ACC112 (cell line): ENCODE data around the gene ZNF486.
A peak's percentile ranks its signal among the peaks of the same experiment; 100 is the strongest.
"Not testable (repeated sequence)": the region's sequence is repeated elsewhere in the genome, so short reads cannot be mapped to it uniquely, and the experiment has no call there.

Source experiments
- H2AFZ ChIP-seq: fragments of 200-600 bp; sonication (generic); one replicate; pipeline ENCODE4 v1.6.0; 2017; ENCODE audit warnings: antibody characterized with exemption, low read length; ENCODE audit not compliant: unreplicated experiment
- H3K27ac ChIP-seq: fragments of 200-600 bp; sonication (generic); 2 replicates; pipeline ENCODE4 v1.5.1; 2014; ENCODE audit warnings: low read depth, mild to moderate bottlenecking, antibody characterized with exemption, low read length, moderate library complexity
- H3K27me3 ChIP-seq: fragments of 200-600 bp; sonication (generic); 2 replicates; pipeline ENCODE4 v1.6.1; 2014; ENCODE audit warnings: mild to moderate bottlenecking, antibody characterized with exemption, low read length, moderate library complexity, mixed read lengths; ENCODE audit not compliant: insufficient read depth
- H3K36me3 ChIP-seq: fragments of 200-600 bp; sonication (generic); 2 replicates; pipeline ENCODE4 v1.6.1; 2016; ENCODE audit warnings: mild to moderate bottlenecking, antibody characterized with exemption, low read length, moderate library complexity, mixed read lengths; ENCODE audit not compliant: insufficient read depth
- H3K4me1 ChIP-seq: fragments of 200-600 bp; sonication (generic); one replicate; pipeline ENCODE4 v1.6.1; 2016; ENCODE audit warnings: low read length, mixed read lengths; ENCODE audit not compliant: insufficient read depth, unreplicated experiment, control insufficient read depth
- H3K4me3 ChIP-seq: fragments of 200-600 bp; sonication (generic); 2 replicates; pipeline ENCODE4 v1.5.1; 2014; ENCODE audit warnings: mild to moderate bottlenecking, low read depth, low read length
- H3K79me2 ChIP-seq: fragments of 200-600 bp; sonication (generic); one replicate; pipeline ENCODE4 v1.6.0; 2016; ENCODE audit warnings: low read length; ENCODE audit not compliant: control insufficient read depth, unreplicated experiment, insufficient read depth

ZNF486 gene

GRCh38 chr19:20233105-20233504 is 66.1 kb downstream of the ZNF486 start:
- H3K4me3 ChIP-seq, result no peak overlapping the region

GRCh38 chr19:20235156-20235555 is 68.1 kb downstream of the ZNF486 start:
- Histone ChIP-seq H3K79me2 (peaks cover 30% of the 10 kb centered on the region), H3K27me3 (no peaks in the 10 kb centered on the region), H3K4me1 (no peaks in the 10 kb centered on the region), H2AFZ (no peak overlapping the region), H3K4me3 (no peak overlapping the region), H3K36me3 (peaks cover 8% of the 10 kb centered on the region; the same call in 1 of the 2 replicates), H3K27ac (no peak overlapping the region)

More at GRCh38 chr19:20233105-20233504, 66.1 kb downstream of the ZNF486 start:
- Histone ChIP-seq H3K4me1 (no peaks in the 10 kb centered on the region), H3K36me3 (peaks cover 11% of the 10 kb centered on the region; the same call in 1 of the 2 replicates), H2AFZ (no peak overlapping the region), H3K27ac (no peak overlapping the region), H3K27me3 (no peaks in the 10 kb centered on the region), H3K79me2 (peaks cover 30% of the 10 kb centered on the region)

GRCh38 chr19:20237773-20238623 is 71.0 kb downstream of the ZNF486 start:
- Histone ChIP-seq H2AFZ (peak overlapping the region; percentile 92), H3K27ac (peak overlapping the region; percentile 28), H3K4me1 (no peaks in the 10 kb centered on the region), H3K4me3 (peak overlapping the region; percentile 98), H3K36me3 (peaks cover 5% of the 10 kb centered on the region; the same call in 1 of the 2 replicates), H3K79me2 (peaks cover 24% of the 10 kb centered on the region), H3K27me3 (no peaks in the 10 kb centered on the region)

GRCh38 chr19:20243629-20244028 is 76.6 kb downstream of the ZNF486 start:
- Histone ChIP-seq H3K4me1 (no peaks in the 10 kb centered on the region), H3K27ac (no peak overlapping the region), H3K79me2 (no peaks in the 10 kb centered on the region), H3K27me3 (no peaks in the 10 kb centered on the region), H3K4me3 (no peak overlapping the region), H3K36me3 (no peaks in the 10 kb centered on the region), H2AFZ (no peak overlapping the region)

GRCh38 chr19:20244356-20244755 is 77.3 kb downstream of the ZNF486 start:
- Histone ChIP-seq H3K4me3 (peak overlapping the region; percentile 40; the same call in 1 of the 2 replicates), H2AFZ (peak overlapping the region; percentile 14), H3K27ac (no peak overlapping the region)

GRCh38 chr19:20245309-20245708 is 78.3 kb downstream of the ZNF486 start:
- Histone ChIP-seq H3K27ac (no peak overlapping the region), H3K27me3 (no peaks in the 10 kb centered on the region), H3K4me3 (no peak overlapping the region), H3K36me3 (no peaks in the 10 kb centered on the region), H3K4me1 (no peaks in the 10 kb centered on the region), H3K79me2 (no peaks in the 10 kb centered on the region), H2AFZ (no peak overlapping the region)

More at GRCh38 chr19:20244356-20244755, 77.3 kb downstream of the ZNF486 start:
- H3K79me2 ChIP-seq, result no peaks in the 10 kb centered on the region
- H3K4me1 ChIP-seq, result no peaks in the 10 kb centered on the region
- H3K36me3 ChIP-seq, result no peaks in the 10 kb centered on the region
- no peaks in the 10 kb centered on the region for H3K27me3 ChIP-seq

GRCh38 chr19:20247016-20247683 is 80.1 kb downstream of the ZNF486 start:
- Histone ChIP-seq H3K36me3 (no peaks in the 10 kb centered on the region), H3K79me2 (no peaks in the 10 kb centered on the region), H3K27me3 (no peaks in the 10 kb centered on the region), H2AFZ (no peak overlapping the region), H3K4me3 (no peak overlapping the region), H3K4me1 (no peaks in the 10 kb centered on the region), H3K27ac (no peak overlapping the region)

- H3K36me3 ChIP-seq, H2AFZ ChIP-seq, H3K27ac ChIP-seq, H3K4me1 ChIP-seq, H3K27me3 ChIP-seq, H3K79me2 ChIP-seq, H3K4me3 ChIP-seq: not testable (repeated sequence)
These were observed 81.2 kb downstream of the ZNF486 start for GRCh38 chr19:20248258-20248657.
